Body of pancreas (tissue), 4 donors: ENCODE results near the gene WNT9B.

Source experiments
- POLR2A ChIP-seq, 3 donors: fragments of 450-650 bp; IDR thresholded peaks; one replicate each; pipeline ENCODE4 v1.6.1; 2016; ENCODE audit warnings: antibody characterized with exemption in 3 of 3, mild to moderate bottlenecking in 2 of 3
- TF ChIP-seq, protein P1 (sequence below), 7 experiments: fragments of 450-650 bp in 4 of 7; fragments of 200-600 bp in 3 of 7; sonication (generic) in 3 of 7; IDR thresholded peaks; one replicate each; pipeline ENCODE4 v1.5.1; 2016 to 2019; ENCODE audit warnings: antibody characterized with exemption in 7 of 7

DNA sequence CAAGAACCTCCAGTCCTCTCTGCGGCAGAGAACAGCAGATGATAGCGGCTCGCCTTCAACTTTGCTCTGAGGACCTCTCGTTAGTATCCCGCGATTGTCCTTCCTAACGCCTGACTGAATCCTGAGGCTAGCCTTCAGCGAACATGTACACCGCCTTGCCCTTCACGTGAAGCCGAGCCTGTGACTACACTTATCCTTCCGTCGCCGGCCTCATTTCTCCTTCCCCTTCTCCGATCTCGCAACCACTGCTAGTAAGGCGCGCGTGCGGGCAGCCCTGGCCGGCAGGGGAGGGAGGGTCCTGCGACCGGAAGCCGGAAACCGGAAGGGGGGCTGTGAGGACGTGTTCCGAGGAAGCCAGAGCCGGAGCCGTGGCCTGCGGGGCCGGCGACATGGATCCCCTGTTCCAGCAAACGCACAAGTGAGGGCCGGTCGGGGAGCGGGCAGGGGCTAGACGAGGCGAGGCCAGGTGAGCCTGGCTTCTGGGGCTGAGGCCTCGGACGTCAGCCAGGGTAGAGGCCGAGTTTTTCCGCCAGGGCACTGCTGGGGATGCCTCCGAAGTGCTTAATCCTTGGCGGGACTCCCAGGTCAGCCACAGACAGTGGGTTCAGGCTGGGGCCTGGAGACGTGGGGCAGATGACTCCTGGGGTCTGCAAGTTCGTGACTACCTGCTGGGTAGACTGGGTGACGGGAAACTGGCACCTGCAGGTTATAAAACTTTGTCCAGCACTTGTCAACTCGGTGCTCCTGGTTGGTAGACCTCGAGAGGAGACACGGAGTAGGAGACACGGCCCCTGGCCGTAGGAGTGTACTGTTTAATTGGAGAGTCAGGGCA is 71.6 kb downstream of the WNT9B start, which contains the start of gene GOSR2:
- TF ChIP-seq, protein P1, sequence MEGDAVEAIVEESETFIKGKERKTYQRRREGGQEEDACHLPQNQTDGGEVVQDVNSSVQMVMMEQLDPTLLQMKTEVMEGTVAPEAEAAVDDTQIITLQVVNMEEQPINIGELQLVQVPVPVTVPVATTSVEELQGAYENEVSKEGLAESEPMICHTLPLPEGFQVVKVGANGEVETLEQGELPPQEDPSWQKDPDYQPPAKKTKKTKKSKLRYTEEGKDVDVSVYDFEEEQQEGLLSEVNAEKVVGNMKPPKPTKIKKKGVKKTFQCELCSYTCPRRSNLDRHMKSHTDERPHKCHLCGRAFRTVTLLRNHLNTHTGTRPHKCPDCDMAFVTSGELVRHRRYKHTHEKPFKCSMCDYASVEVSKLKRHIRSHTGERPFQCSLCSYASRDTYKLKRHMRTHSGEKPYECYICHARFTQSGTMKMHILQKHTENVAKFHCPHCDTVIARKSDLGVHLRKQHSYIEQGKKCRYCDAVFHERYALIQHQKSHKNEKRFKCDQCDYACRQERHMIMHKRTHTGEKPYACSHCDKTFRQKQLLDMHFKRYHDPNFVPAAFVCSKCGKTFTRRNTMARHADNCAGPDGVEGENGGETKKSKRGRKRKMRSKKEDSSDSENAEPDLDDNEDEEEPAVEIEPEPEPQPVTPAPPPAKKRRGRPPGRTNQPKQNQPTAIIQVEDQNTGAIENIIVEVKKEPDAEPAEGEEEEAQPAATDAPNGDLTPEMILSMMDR (IDR thresholded peaks at IDR 0.05): peak in 4 of 7 experiments; percentile 18 to 42 (median 29)
- peak; percentile 70 to 90 (median 89) for TF ChIP-seq POLR2A (IDR thresholded peaks at IDR 0.05)
